SK-N-SH treated with all-trans-retinoic acid at 6 μM for 48 hours (cell line): ENCODE measurements around the gene VCL.
"Not testable (repeated sequence)": the region's sequence is repeated elsewhere in the genome, so short reads cannot be mapped to it uniquely, and the experiment has no call there.

Experiments
- ATAC-seq: fragments of 200-7000 bp; cut with Tn5 transposase; 3 replicates; pipeline ENCODE4 v1.9.1; 2020; ENCODE audit warnings: mild to moderate bottlenecking, moderate library complexity
- ARNTL ChIP-seq: fragments of 450-650 bp; formaldehyde crosslinking; IDR thresholded peaks from 2 replicates; pipeline ENCODE4 v1.5.0; 2020; ENCODE audit warnings: low read depth, mild to moderate bottlenecking, moderate library complexity, borderline replicate concordance
- BACH2 ChIP-seq: fragments of 250-450 bp; sonication (Bioruptor Pico); IDR thresholded peaks from 2 replicates; pipeline ENCODE4 v1.9.0; 2021; ENCODE audit warnings: mild to moderate bottlenecking, borderline replicate concordance
- CREB5 ChIP-seq: fragments of 250-450 bp; sonication (Bioruptor Pico); IDR thresholded peaks from 2 replicates; pipeline ENCODE4 v1.5.1; 2020; ENCODE audit warnings: low read depth, mild to moderate bottlenecking, moderate library complexity
- CSDC2 ChIP-seq: fragments of 250-450 bp; sonication (Bioruptor Pico); IDR thresholded peaks from 2 replicates; pipeline ENCODE4 v1.5.0; 2020; ENCODE audit warnings: mild to moderate bottlenecking, moderate library complexity
- CSRNP3 ChIP-seq: fragments of 250-450 bp; sonication (Bioruptor Pico); IDR thresholded peaks from 2 replicates; pipeline ENCODE4 v1.5.1; 2021; ENCODE audit warnings: mild to moderate bottlenecking, moderate library complexity
- ESRRG ChIP-seq: fragments of 250-450 bp; sonication (Bioruptor Pico); IDR thresholded peaks from 2 replicates; pipeline ENCODE4 v1.6.1; 2021; ENCODE audit warnings: mild to moderate bottlenecking
- GLIS3 ChIP-seq: fragments of 250-450 bp; sonication (Bioruptor Pico); IDR thresholded peaks from 2 replicates; pipeline ENCODE4 v1.5.0; 2020; ENCODE audit warnings: mild to moderate bottlenecking, moderate library complexity
- ISL1 ChIP-seq: fragments of 250-450 bp; sonication (Bioruptor Pico); IDR thresholded peaks from 2 replicates; pipeline ENCODE4 v2.1.2; 2022; ENCODE audit warnings: mild to moderate bottlenecking, moderate library complexity
- OSR1 ChIP-seq: fragments of 250-450 bp; sonication (Bioruptor Pico); IDR thresholded peaks from 2 replicates; pipeline ENCODE4 v1.8.0; 2022; ENCODE audit warnings: moderate library complexity, mild to moderate bottlenecking, inconsistent platforms
- PATZ1 ChIP-seq: fragments of 250-450 bp; sonication (Bioruptor Pico); IDR thresholded peaks from 2 replicates; pipeline ENCODE4 v1.8.0; 2020; ENCODE audit warnings: mild to moderate bottlenecking, moderate library complexity, borderline replicate concordance
- PPARA ChIP-seq: fragments of 250-450 bp; sonication (Bioruptor Pico); IDR thresholded peaks from 2 replicates; pipeline ENCODE4 v1.5.0; 2020; ENCODE audit warnings: mild to moderate bottlenecking, borderline replicate concordance
- RARB ChIP-seq: fragments of 250-450 bp; sonication (Bioruptor Pico); IDR thresholded peaks from 2 replicates; pipeline ENCODE4 v1.8.0; 2021; ENCODE audit warnings: mild to moderate bottlenecking, moderate library complexity
- SNAI2 ChIP-seq: fragments of 250-450 bp; sonication (Bioruptor Pico); IDR thresholded peaks from 2 replicates; pipeline ENCODE4 v1.5.0; 2020; ENCODE audit warnings: mild to moderate bottlenecking, moderate library complexity
- TCF4 ChIP-seq: fragments of 250-450 bp; sonication (Bioruptor Pico); IDR thresholded peaks from 2 replicates; pipeline ENCODE4 v1.8.0; 2021; ENCODE audit warnings: mild to moderate bottlenecking, moderate library complexity, borderline replicate concordance
- TOX ChIP-seq: fragments of 250-450 bp; sonication (Bioruptor Pico); IDR thresholded peaks from 2 replicates; pipeline ENCODE4 v1.8.0; 2021; ENCODE audit warnings: mild to moderate bottlenecking, moderate library complexity, borderline replicate concordance
- TSHZ2 ChIP-seq: fragments of 250-450 bp; sonication (Bioruptor Pico); IDR thresholded peaks from 2 replicates; pipeline ENCODE4 v1.5.0; 2020; ENCODE audit warnings: mild to moderate bottlenecking, moderate library complexity
- ZC3H10 ChIP-seq: fragments of 250-450 bp; sonication (Bioruptor Pico); IDR thresholded peaks from 2 replicates; pipeline ENCODE4 v1.5.1; 2021; ENCODE audit warnings: mild to moderate bottlenecking, moderate library complexity
- ZFP3 ChIP-seq: fragments of 250-450 bp; sonication (Bioruptor Pico); IDR thresholded peaks from 2 replicates; pipeline ENCODE4 v1.5.0; 2020; ENCODE audit warnings: mild to moderate bottlenecking, moderate library complexity
- ZFP30 ChIP-seq: fragments of 450-650 bp; formaldehyde crosslinking; IDR thresholded peaks from 2 replicates; pipeline ENCODE4 v1.5.0; 2022; ENCODE audit warnings: mild to moderate bottlenecking, moderate library complexity
- ZNF565 ChIP-seq: fragments of 450-650 bp; formaldehyde crosslinking; conservative IDR thresholded peaks from 2 replicates; pipeline ENCODE4 v1.5.0; 2020; ENCODE audit warnings: low read depth, mild to moderate bottlenecking, moderate library complexity
- ZNF70 ChIP-seq: fragments of 450-650 bp; formaldehyde crosslinking; IDR thresholded peaks from 2 replicates; pipeline ENCODE4 v1.5.0; 2020; ENCODE audit warnings: mild to moderate bottlenecking, moderate library complexity
- ZNF8 ChIP-seq: fragments of 450-650 bp; formaldehyde crosslinking; IDR thresholded peaks from 2 replicates; pipeline ENCODE4 v1.5.0; 2020; ENCODE audit warnings: mild to moderate bottlenecking, moderate library complexity

Gene VCL

GRCh38 chr10:74027702-74028101, 29.8 kb downstream of the VCL start (continued):
- TF ChIP-seq BACH2 (CRISPR knock-in tag) = no peak
- TF ChIP-seq RARB (CRISPR knock-in tag) = no peak
- TF ChIP-seq ZNF8 (CRISPR knock-in tag) = no peak
- no peak for TF ChIP-seq PPARA (CRISPR knock-in tag)

GRCh38 chr10:74029943-74030342, 32.0 kb downstream of the VCL start:
- ATAC-seq = no peak

GRCh38 chr10:74032208-74032607, 34.3 kb downstream of the VCL start:
- ATAC-seq = not testable (repeated sequence)

More at GRCh38 chr10:74029943-74030342, 32.0 kb downstream of the VCL start:
- TF ChIP-seq PATZ1 (CRISPR knock-in tag) (no peak), CSRNP3 (CRISPR knock-in tag) (no peak), ZFP30 (CRISPR knock-in tag) (no peak), ZNF565 (no peak), TCF4 (no peak), BACH2 (CRISPR knock-in tag) (no peak), ZNF8 (CRISPR knock-in tag) (no peak), RARB (CRISPR knock-in tag) (no peak), TSHZ2 (no peak), OSR1 (CRISPR knock-in tag) (no peak), TOX (CRISPR knock-in tag) (no peak), ESRRG (no peak), SNAI2 (no peak), ZNF70 (no peak), PPARA (CRISPR knock-in tag) (no peak), CSDC2 (CRISPR knock-in tag) (no peak), ISL1 (no peak), ZC3H10 (CRISPR knock-in tag) (no peak)

GRCh38 chr10:74032900-74033655, 35.2 kb downstream of the VCL start:
- ATAC-seq = no peak
- TF ChIP-seq ESRRG (no peak), PPARA (CRISPR knock-in tag) (no peak), ISL1 (no peak), OSR1 (CRISPR knock-in tag) (no peak), CSDC2 (CRISPR knock-in tag) (no peak), TSHZ2 (no peak), GLIS3 (CRISPR knock-in tag) (no peak), BACH2 (CRISPR knock-in tag) (no peak), RARB (CRISPR knock-in tag) (no peak), ZFP3 (CRISPR knock-in tag) (no peak), ZFP30 (CRISPR knock-in tag) (no peak), ZNF565 (no peak), CREB5 (no peak), ARNTL (CRISPR knock-in tag) (no peak), PATZ1 (CRISPR knock-in tag) (no peak), TOX (CRISPR knock-in tag) (no peak), SNAI2 (no peak)
